ENCODE data around the gene ASIP. TPM values are rescaled to one million over a fixed set of nuclear protein-coding genes. Genes with fewer than 3 reads are reported as not detected.
"Not testable (repeated sequence)": the region's sequence is repeated elsewhere in the genome, so short reads cannot be mapped to it uniquely, and the experiment has no call there.

Gene ASIP
- total RNA-seq, 1 donor from 2014 or later: not detected

DNA sequence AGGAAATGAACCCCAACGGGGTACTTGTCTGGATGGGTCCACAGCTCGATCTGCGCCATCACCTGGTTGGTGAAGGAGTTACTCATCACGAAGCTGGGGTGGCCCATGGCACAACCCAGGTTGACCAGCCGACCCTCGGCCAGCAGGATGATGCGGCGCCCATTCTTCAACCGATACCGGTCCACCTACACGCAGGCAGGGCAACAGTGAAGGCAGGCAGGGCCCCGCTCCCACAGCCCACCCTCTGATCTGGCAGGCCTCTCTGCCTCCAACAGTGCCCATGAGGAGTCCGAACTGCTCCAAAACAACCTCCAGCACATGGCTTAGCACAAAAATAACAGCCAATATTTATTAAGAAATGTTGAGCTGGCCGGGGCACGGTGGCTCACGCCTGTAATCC, 44.2 kb downstream of the ASIP start:
- intact Hi-C loops (cut with micrococcal nuclease): no loop called here

DNA sequence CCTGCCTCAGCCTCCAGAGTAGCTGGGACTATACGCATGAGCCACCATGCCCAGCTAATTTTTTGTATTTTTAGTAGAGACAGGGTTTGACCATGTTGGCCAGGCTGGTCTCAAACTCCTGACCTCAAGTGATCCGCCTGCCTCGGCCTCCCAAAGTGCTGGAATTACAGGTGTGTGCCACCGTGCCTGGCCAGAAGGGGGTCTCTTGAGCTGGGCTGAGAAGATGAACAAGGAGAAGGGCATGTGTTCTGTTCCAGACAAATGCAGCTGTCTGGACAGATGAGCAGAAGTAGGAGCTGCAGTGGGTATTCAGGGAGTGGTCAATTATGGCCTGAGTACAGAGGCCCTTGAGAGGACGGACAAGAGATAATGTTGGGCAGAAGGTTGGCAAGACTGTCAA, 46.3 kb downstream of the ASIP start:
- intact Hi-C loops (cut with micrococcal nuclease): not testable (repeated sequence)

DNA sequence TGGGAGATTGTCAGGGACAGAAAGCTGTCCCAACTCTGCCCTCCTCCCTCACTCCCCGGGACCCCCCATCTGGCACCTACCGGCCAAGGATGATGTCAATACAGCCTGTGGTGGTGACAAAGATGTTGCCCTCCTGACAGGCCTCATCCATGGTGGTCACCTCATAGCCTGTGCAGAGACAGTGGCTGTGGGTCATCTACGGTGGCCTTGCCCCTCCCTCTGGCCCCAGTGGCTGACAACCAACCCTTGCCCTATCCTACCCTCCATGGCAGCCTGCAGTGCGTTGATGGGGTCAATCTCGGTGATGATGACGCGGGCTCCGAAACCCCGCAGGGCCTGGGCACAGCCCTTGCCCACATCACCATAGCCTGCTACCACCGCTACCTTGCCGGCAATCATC, 49.2 kb downstream of the ASIP start:
- intact Hi-C loops (cut with micrococcal nuclease): no loop called here

DNA sequence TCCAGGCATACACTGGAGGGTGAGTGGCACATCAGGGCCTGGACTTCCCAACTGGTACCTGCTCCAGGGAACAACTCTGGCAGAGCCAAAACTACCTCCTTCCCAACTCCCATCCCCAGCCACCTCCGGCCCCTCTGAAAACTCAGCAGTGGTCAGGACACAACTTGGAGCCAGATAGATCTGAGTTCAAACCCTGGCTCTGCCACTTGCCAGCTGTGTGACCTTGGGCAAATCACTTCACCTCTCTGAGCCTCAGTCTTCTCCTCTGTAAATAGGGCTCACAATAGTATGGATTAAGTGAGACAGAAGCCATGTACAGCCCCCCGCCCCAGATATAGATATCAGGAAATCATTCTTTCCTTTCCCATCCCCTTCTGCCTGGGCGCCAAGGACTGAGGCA, 51.3 kb downstream of the ASIP start:
- intact Hi-C loops (cut with micrococcal nuclease): no loop called here

DNA sequence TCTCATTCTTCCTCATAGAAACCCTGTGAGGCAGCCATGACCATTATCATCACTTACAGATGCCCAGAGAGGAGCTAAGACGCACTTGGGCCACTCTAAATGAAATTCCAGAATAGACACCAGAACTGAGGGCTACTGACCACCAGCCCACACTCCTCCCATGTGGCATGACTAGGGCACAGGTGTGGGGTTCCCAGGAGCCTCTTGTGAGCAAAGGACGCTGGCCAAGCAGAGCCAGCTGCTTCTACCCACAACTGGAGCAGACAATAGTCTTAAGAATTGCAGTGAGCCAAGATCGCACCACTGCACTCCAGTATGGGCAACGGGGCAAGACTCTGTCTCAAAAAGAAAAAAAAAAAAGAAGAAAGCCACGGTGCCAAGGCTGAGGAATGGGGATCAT, 51.9 kb downstream of the ASIP start:
- intact Hi-C loops (cut with micrococcal nuclease): no loop called here

DNA sequence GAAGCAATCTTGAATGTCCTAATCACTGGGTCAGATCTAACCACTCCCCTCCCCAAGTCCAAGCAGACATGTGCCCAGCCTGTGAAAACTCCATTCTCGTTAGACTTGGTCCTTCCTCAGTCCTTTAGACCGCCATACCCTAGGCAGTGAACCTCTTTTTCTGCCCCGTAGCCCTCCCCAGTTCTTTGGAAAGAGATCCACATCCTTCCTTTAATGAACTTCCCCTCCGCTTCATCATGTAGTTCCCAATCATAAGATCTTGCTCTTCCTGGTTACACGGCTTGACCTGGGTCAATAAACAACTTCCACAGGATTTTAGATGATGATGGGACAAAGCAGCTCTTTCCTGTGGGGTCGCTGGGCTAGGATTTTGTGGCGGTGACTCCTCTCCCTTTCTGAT, 52.4 kb downstream of the ASIP start:
- intact Hi-C loops (cut with micrococcal nuclease): no loop called here

DNA sequence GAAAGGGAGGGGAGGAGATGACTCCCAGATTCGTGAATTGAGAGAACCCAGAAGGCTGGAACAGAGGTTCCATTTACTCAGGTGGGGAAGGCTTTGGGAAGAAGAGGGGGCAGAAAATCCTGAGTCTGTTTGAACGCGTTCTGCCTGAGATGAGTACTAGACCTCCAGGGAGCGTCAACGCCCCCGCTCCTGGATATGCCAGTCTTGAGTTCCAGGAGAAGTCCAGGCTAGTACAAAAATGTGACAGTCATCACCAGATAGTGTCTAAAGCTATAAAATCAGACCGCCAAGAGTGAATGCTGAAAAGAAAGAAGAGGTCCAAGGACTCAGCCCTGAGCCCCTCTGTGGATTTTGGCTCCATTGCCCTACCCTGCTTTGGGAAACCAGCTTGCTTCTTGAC, 53.3 kb downstream of the ASIP start:
- intact Hi-C loops (cut with micrococcal nuclease): no loop called here

DNA sequence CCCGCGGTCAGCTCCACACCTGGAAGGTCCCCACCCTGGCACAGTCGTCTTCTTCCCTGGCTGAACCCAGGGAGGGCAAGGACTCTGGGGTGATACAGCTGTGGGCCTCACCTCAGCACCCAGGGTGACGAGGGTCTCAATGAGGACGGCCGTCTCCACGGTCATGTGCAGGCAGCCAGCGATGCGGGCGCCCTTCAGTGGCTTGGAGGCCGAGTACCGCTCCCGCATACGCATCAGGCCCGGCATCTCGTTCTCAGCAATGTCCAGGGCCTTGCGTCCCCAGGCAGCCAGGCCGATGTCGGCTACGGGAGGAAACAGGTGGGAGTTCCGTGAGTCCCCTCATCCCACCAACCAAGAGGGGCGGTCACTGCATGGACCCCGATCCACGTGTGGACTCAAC, 54.1 kb downstream of the ASIP start:
- intact Hi-C loops (cut with micrococcal nuclease): no loop called here

DNA sequence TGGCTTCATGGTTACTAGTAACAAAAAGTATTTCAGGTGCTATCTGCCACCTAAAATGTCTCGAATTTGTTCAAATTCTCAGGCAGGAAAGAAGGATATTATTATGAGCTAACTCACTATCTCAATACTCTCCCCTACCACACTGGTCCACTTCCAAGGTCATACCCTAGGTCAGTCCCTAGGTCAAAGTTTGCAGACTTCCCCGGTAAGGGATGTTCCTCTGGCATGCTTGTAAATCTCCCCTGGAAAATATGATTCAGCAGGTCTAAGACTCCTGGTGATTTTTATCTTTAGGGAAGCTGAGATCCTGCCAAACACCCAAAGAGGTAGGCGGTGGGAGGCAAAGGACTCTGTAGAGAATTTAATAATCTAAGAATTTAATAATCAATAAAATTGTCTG, 55.2 kb downstream of the ASIP start:
- intact Hi-C loops (cut with micrococcal nuclease): no loop called here

DNA sequence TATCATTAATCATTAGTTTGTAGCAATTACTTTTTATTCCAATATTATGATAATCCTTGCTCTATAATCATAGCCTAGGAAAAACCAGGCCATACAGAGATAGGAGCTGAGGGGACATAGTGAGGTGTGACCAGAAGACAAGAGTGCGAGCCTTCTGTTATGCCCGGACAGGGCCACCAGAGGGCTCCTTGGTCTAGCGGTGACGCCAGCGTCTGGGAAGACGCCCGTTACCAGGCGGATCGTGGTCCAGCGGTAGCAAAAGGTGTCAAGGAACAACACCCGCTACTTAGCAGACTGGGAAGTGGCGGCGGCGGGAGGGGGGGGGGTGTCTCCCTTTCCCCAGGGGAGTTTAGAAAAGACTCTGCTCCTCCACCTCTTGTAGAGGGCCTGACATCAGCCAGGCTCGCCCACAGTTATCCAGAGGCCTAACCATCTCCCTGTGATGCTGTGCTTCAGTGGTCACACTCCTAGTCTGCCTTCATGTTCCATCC, 57.1 kb downstream of the ASIP start:
- intact Hi-C loops (cut with micrococcal nuclease): not testable (repeated sequence)

DNA sequence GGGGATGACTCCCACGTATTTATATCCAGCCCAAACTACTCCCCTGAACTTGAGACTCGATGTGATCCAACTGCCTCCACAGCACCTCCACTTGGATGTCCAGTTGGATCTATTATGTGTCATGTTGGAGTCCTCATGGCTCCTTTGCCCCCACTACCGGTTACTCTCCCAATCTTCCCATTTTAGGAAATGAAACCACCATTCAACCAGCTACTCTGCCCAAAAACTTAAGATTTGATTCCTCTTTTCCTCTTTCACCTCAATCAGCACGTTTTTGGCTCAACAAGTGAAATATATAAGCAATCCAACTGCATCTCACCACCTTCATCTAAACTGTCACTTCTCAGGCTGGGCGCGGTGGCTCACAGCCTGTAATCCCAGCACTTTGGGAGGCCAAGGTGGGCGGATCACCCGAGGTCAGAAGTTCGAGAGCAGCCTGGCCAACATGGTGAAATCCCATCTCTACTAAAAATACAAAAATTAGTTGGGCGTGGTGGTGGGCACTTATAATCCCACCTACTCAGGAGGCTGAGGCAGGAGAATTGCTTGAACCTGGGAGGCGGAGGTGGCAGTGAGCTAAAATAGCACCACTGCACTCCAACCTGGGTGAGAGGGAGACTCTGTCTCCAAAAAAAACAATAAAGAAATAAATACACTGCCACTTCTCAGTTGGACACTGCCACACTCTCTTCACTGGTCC, 58.5 kb downstream of the ASIP start:
- intact Hi-C loops (cut with micrococcal nuclease): loop anchor here (5.0 kb wide), 1 partner anchor 1473 kb away; the partner anchor contains the start of gene PHF20

DNA sequence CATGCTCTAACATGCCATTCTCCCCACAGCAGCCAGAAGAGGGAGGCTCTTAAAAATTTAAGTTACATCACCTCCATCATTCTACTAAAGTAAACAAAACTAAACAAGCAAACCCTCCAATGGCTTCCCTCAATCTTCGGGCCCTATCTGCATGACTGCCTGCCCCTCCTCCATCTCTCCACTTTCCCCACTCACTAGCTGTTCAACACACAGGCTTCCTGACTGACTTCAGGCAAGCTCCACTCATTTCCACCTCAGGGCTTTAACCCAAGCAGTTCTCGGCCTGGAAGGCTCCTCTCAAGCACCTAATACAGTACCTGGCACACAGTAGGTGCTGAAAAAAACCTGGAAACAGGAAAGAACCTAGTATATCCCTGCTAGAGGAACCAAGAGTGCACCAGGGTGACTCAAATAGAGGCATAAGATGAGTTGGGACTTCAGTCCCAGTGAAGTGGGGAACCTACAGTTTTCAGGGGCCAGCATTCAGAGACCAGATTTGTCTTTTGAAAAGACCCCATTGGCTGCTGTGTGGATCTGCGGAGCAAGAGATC, 59.1 kb downstream of the ASIP start:
- intact Hi-C loops (cut with micrococcal nuclease): loop anchor here (5.0 kb wide), 1 partner anchor 1472 kb away; the partner anchor contains the start of gene PHF20

DNA sequence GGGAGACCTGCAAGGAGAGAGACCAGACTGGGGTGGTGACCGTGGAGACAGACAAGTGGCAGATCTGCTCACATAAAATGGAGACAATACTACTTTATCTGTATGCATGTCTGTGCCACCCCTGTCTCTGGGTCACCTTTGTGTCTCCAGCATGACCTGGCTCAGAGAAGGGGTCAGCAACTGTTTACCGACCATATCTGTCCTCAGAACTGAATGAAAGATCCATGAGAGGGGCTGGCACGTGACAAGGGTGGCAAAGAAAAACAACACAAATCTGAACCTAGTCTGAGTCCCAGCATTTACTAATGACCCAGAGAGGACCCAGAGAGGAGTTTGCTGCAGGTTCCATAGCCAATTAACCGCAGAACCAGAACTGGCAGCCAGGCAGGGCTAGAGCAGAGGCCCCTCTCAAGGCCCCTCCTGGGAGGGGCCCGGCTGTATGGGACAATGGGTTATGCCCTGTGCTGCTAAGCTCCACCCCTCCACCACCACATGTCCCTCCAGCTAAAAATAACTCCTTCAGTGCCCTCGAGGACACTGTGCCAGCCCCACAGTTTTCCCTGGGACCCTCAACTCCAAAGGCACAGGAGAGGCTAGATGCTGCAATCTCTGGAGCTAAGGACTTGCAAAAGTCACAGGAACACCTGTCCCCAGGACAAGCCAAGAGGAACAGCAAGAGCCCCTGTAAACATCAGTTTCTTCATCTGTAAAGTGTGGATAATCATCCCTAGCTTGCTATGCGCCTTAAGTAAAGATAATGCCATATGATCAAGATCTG, 59.8 kb downstream of the ASIP start:
- intact Hi-C loops (cut with micrococcal nuclease): loop anchor here (5.0 kb wide), 1 partner anchor 1471 kb away; the partner anchor contains the start of gene PHF20

DNA sequence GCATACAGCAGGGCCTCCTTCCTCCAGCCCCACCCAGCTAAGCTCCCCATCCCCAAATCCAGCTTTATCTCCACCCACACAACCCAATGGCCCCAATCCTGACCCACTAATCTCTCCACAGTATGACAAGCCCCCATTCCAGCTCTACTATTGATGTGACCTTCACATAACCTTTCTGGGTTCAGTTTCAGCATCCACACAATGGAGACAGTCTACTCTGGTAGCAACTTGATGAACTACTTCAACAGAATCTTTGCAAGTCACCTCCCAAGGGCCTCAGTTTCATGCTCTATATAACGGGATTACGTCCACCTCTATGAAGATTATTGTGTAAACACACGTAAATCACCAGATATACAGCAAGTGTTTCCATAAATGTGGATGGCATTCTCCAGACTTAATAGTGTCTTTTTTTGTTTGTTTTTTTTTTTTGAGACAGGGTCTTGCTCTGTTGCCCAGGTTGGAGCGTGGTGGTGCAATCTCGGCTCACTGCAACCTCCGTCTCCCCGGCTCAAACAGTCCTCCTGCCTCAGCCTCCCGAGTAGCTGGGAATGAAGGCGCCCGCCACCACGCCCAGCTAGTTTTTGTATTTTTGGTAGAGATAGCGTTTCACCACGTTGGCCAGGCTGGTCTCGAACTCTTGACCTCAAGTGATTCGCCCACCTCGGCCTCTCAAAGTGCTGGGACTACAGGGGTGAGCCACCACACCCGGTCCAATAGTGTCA, 60.5 kb downstream of the ASIP start:
- intact Hi-C loops (cut with micrococcal nuclease): loop anchor here (2.0 to 5.0 kb wide), 3 partner anchors 309 to 1471 kb away; partner anchors contain the start of genes PHF20 and RALY

DNA sequence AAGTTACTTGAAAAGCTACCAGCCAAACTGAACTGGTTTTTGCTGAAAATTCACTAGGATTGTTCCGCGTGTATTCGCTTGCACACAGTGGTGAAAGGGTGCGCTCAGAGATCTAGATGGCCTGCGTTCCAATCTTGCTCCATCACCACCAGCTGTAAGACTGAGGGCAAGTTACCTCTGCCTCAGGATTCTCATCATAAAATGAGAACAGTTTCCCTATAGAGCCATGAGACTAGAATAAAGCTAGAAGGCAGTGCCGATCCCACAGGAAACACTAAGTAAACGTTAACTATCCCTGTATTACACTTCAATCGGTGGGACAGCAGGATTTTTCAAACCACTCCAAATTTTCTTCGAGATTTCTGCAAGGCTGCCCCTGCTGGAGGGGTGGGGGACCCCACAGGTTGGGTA, 61.1 kb downstream of the ASIP start:
- intact Hi-C loops (cut with micrococcal nuclease): loop anchor here (2.0 to 5.0 kb wide), 3 partner anchors 310 to 1470 kb away; partner anchors contain the start of genes PHF20 and RALY

DNA sequence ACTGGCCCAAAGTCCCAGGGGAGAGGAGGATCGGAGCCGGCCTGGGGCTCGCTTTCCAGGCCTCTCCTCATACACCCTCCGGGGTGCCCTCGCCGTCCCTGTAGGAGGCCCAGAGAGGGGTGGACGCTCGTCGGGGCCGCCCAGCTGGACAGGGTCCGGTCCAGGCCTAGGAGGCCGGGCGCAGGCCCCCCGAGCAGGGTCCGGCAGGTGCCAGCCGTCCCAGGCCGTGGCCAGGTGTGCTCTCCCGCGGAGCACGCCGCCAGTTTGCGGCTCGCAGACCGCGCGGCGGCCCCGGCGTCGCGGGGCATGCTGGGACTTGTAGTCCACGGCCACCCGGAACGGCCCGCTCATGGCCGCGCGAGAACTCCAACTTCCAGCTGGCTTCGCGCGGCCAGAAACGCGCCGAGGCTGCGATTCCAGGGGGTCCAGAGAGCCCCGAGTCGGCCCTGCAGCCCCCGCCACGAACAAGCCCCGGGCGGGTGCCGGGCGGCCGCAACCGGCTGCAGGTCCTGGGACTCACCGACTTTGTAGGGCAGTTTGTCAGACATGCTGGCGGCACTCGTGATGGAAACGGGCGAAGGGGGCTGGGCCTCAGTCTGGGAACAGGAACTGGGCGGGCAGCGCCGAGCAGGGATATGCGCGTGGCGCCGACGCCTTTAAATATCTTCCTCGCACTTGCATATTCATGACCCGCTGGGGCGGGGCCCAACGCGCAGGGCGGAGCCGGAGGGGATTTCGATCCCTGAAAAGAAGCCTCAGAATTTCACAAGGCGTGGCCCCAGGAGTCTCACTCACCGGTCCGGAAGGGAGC, 61.7 kb downstream of the ASIP start, which contains the start of gene AHCY:
Gene AHCY (minus strand): TSS at position 633 of the 811 bp plus-strand sequence. CDS start 85 bp downstream, at position 548.
- intact Hi-C loops (cut with micrococcal nuclease): loop anchor here (1.0 to 5.0 kb wide), 7 partner anchors 60 to 1469 kb away; partner anchors contain the start of genes DYNLRB1, ITCH, MAP1LC3A and PHF20

DNA sequence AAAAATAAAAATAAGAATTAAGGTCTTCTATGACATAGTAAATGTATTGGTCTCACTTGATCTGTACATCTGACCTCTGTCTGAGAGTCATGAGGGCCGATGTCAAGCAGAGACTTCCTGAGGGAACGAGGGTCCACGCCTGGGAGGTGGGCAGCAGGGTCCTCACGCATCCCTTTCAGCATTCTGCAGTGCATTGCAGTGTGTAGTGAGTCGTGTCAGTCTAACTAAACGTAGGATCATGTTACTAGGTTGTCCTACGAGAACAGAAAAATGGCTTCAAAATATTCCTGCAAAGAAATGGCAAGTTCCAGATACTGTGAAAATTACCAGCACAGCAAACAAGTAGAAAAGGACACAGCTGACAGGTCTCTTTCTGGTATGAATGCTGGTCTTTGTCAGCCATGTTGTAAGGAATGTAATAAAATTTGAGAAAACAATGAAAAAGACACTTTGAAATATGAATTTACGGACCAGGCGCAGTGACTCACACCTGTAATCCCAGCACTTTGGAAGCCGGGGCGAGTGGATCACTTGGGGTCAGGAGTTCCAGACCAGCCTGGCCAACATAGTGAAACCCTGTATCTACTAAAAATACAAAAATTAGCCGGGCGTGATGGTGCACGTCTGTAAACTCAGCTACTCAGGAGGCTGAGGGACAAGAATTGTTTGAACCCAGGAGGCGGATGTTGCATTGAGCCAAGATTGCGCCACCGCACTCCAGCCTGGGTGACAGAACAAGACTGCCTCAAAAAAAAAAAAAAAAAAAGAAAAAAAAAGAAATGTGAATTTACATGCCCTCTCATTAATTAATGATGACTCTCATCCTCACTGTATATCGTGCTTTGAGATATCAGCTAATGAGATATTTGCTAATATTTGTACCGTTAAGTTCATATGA, 64.4 kb downstream of the ASIP start:
- intact Hi-C loops (cut with micrococcal nuclease): no loop called here

DNA sequence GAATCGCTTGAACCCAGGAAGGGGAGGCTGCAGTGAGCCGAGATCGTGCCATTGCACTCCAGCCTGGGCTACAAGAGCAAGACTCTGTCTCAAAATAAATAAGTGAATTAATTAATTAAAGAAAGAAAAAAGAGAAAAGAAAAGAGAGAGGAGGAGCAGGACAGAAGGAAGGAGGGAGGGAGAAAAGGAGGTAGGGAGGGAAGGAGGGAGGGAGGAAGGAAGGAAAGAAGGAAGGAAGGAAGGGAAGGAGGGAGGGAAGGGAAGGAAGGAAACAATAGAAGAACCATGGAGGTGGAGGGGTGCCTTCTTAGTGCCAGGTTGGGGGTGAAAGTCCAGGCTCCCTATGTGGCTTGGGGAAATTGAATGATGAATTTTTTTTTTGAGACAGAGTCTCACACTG, 68.5 kb downstream of the ASIP start:
- intact Hi-C loops (cut with micrococcal nuclease): no loop called here

DNA sequence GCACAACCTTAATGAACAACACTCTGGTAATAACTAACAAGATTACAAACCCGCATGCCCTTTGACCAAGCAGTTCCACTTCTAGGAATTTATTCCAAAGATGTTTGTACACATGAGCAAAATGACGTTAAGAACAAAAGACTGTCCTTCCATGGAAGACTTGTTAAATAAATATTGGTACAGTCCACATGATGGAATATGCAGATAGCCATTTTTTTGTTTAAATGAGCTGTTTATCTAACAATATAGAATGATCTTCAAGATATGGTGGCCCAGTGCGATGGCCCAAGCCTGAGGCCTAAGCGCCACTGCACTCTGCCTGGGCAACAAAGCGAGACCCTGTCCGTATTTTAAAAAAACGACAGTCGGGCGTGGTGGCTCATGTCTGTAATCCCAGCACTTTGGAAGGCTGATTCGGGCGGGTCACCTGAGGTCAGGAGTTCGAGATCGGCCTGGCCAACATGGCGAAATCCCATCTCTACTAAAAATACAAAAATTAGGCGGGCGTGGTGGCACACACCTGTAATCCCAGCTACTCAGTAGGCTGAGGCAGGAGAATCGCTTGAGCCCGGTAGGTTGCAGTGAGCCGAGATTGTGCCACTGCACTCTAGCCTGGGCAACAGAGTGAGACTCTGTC, 69.4 kb downstream of the ASIP start:
- intact Hi-C loops (cut with micrococcal nuclease): no loop called here

Measured in T-helper 2 cell treated with Interferon-gamma antibody and Interleukin-4, amounts not matched to agents 100 ng/mL and 5 ng/mL, for 36 hours (primary cell).